HG02852 (cell line): ENCODE measurements around the gene PFDN6.

Experiments
- ATAC-seq: cut with Tn5 transposase; IDR thresholded peaks from one replicate; pipeline ENCODE4 v1.9.1; 2021; ENCODE audit warnings: mild to moderate bottlenecking, moderate library complexity; ENCODE audit not compliant: unreplicated experiment

The PFDN6 gene

DNA sequence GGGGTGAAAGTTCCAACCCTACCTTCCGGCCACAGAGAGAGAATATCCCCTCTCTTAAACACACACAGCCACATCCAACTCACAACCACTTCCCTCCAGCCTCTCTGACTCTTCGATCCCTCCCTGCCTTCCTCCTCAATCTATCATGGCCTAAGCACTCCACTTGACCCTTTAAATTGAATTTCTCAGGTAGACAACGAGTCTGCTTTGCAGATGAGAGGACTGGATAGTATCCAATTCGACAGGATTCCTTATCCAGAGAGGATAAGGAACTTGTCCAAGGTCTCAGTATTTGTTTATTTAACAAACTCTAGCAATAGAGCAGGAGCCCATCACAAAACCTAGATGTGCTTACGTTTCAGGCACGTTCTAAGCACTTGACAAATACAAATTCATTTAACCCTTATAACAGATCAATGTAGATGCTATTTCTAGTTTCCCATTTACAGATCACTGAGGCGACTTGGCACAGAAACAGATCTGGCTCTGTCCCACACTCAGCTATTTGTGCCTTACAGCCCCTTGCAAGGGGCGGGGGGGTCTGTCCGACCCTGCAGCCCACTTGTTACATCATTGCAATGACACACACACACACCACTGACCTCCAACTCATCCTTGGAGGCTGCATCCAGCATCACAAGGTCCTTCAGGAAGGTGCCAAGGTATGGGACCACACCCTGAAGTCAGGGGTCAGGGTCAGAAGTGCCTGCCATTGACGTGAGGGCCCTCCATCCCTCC is 4.9 kb downstream of the PFDN6 start:
- ATAC-seq = no peak

GRCh38 chr6:33295621-33296369 is 6.4 kb downstream of the PFDN6 start:
- ATAC-seq = no peak

DNA sequence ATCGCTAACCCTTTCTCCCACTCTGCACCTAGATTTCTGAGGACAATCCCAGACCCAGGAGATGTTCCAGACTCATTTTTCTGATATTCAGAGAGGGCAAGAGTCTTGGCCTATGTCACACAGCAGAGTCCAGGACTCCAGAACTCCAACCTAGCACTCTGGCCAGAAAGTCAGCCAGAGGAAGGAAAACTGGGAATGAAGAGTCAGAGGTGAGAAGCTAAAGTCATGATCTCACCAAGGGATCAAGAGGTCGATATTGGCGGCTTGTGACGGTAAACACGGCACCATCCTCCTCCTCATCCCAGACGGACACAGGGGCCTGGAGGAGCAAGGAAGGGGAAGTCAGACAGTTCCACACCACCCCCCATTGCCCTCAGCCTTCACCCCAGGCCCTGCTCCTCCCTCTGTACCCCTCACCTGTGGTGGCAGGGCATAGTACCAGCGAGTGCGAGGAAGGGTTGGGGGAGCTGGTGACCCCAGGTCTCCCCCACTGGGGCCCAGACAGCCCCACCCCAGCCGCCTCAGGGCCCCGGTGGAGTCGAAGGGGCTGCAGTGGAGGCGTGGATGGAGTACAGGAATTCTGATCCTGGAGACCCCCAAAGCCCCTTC is 7.5 kb downstream of the PFDN6 start:
- ATAC-seq = no peak

DNA sequence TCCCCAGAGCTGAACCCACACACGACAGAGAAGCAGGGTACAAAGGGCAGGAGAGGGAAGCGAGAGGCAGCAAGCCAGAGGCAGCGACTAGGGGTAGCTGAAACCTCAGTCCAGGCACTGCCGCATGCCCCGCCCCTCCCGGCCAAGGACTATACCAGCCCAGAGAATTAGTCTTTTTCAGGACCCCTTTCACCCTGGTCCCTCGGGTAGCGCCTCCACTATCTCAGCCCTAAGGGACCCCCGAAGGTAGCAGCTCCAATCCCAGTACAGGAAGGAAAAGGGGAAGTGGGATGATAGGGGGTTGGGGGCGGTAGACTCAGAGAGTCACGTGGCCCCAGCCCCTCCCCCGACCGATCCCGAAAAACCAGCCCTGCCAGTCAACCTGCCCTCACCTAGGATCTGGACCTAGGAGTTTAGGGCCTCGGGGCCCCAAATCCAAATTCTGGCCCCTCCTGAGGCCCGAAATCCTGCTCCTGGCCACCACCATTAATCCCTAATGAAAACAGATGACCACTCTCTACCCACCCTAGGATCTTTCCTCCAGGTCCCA is 8.1 kb downstream of the PFDN6 start:
- ATAC-seq = no peak

GRCh38 chr6:33297956-33298772 is 8.8 kb downstream of the PFDN6 start:
- peak; percentile 13 for ATAC-seq

DNA sequence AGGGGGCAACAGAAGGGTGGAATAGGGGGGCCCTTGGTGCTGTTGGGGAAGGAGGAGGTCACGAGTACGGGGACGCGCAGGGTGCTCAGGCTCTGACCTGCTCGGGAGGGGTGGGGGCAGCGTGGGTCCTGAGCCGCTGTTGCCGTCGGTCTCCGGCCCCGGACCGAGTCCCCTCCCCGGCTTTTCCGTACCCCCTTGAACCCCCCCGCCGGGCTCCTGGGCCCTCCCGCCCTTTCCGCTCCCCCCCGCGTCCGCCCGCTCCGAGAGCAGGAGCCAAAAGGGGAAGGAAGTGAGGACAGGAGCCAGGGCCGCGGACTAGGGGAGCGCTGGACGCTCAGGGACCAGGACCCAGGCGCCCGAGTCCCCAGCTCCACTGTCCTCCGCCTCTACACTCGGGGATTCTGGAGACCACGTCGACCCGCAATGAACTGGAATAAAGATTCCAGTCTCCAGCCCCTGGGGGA is 9.4 kb downstream of the PFDN6 start, which contains the start of gene RGL2:
TSS of gene RGL2 (minus strand) at position 170 of the 464 bp plus-strand sequence. CDS start 332 bp downstream, outside the sequence.
- peak; percentile 33 for ATAC-seq

DNA sequence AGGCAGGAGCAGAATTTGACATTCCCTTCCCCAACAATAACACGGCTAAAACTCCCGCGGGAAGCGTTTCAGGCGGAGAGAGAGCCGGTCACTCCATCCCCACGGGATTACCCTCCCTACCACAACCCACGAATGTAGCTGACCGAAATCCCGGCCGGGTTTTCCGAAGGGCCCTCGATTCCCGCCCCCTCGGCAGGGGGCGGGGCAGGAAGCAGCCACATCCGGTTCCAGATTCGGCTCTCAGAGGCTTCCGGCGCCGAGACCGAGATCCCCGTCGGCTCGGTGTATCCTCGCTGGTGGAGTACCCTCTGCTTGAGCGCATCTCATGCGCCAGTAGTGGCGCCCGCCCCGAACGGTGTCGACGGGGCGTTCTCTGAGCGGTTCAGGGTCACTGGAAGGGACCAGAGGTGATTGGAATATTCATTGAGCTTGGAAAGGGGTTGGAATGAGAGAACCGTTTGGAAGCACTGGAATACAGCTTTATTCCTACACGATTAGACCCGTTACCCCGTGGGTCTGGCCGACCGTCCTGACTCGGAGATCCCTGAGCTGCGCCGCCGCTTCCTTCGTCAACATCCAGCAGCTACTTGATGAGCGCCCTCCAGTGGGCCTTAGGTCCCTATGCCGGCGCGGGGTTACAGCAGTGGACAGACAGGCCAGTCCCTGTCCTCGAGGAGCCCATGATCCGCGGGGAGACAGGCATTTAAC is 10.0 kb downstream of the PFDN6 start:
- peak; percentile 65 for ATAC-seq

- ATAC-seq = no peak
These were observed 12.5 kb downstream of the PFDN6 start for GRCh38 chr6:33301877-33302276.

- no peak for ATAC-seq
These were observed 14.8 kb downstream of the PFDN6 start for GRCh38 chr6:33304216-33304615.

- no peak for ATAC-seq
These were observed 15.7 kb downstream of the PFDN6 start for GRCh38 chr6:33305052-33305451.

GRCh38 chr6:33306356-33306755 is 17.0 kb downstream of the PFDN6 start:
- ATAC-seq = no peak

DNA sequence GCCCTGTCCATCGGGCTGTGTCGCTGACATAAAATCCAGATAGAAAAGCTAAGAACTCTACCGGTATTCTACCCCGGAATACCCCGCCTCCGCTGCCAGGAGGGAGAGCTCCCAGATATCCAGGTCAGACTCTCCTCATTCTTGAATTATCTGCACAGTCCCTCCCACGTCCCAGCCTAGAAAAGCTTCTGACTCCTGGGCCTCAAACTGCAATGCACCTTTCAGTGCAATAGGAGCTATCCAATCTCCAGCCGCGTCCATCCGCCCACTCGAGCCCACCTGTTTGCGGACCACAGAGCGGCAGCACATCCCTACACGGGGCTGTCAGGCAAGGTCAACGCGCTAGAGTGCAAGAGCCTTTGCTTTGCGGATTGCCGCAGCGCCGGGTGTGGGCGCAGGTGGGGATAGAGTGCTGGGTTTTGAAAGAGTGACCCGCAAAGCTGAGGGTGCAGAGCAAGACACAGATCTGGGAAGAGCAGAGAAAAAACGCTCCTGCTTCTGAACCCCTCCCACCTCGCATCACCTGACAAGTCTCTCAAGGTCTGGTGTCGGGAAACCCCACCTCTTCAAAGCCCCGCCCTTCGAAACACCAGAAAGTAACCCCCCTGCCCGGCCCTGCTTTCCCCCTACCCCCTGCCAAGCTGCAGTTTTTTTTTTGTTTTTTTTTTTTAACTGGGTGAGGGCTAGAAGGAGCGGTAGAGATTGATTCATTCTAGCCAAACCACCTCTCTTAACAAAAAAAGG is 23.1 kb downstream of the PFDN6 start:
- no peak for ATAC-seq

GRCh38 chr6:33313105-33313708 is 23.8 kb downstream of the PFDN6 start:
- ATAC-seq = peak; percentile 8

- ATAC-seq = peak; percentile 37
These were observed 24.5 kb downstream of the PFDN6 start, which contains the start of gene TAPBP for GRCh38 chr6:33313709-33314514. TAPBP (minus strand) TSS chr6:33314078; CDS start chr6:33314041, 37 bp downstream.

DNA sequence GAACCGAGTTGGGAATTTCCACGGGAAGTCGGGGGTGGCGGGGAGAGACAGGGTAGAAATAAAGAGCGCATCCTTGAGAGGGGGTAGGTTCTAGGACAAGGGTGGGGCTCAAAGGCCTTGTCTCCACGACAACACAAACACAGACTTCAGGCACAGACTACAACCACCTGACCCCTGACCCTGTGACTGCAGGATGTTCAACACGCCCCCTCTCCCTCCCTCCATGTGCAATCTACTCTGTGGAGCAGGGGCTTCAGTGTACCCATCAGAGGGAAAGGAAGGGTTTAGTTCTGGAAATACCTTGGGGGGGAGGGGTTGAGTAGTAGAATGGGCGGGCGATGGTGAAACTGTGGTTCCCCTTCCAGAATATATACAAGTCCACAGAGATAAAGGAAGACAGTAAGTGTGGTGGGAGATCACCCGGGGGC is 25.1 kb downstream of the PFDN6 start:
- no peak for ATAC-seq

- ATAC-seq = no peak
These were observed 25.8 kb downstream of the PFDN6 start for GRCh38 chr6:33314943-33315792.
